K562 (cell line): ENCODE results near the gene C2orf81. TPM values are rescaled to one million over a fixed set of nuclear protein-coding genes. Genes with fewer than 3 reads are reported as not detected.

Experiments
- CHD1 ChIP-seq: fragments of 200-600 bp; sonication (generic); IDR thresholded peaks from one replicate; pipeline ENCODE4 v1.6.1; 2012; ENCODE audit warnings: mild to moderate bottlenecking, moderate library complexity, low read length, inconsistent platforms
- DIDO1 ChIP-seq: fragments of 450-650 bp; IDR thresholded peaks from 2 replicates; pipeline ENCODE4 v1.6.1; 2016; ENCODE audit warnings: low read depth, missing biosample characterization, missing genetic modification characterization
- EGR1 ChIP-seq: fragments of 450-650 bp; conservative IDR thresholded peaks from 2 replicates; pipeline ENCODE4 v1.6.1; 2017; ENCODE audit warnings: mild to moderate bottlenecking
- EP400 ChIP-seq: fragments of 450-650 bp; IDR thresholded peaks from 2 replicates; pipeline ENCODE4 v1.6.1; 2017; ENCODE audit warnings: antibody characterized with exemption, mild to moderate bottlenecking, moderate library complexity
- ESRRA ChIP-seq: fragments of 450-650 bp; IDR thresholded peaks from 2 replicates; pipeline ENCODE4 v1.6.1; 2014; ENCODE audit warnings: low read depth, mild to moderate bottlenecking, moderate library complexity, borderline replicate concordance
- EWSR1 ChIP-seq: fragments of 450-650 bp; IDR thresholded peaks from 2 replicates; pipeline ENCODE4 v1.6.1; 2018; ENCODE audit warnings: borderline replicate concordance, mild to moderate bottlenecking, low read depth, moderate library complexity; ENCODE audit not compliant: partially characterized antibody
- FOXP1 ChIP-seq: sonication (generic); formaldehyde crosslinking; IDR thresholded peaks from 2 replicates; pipeline ENCODE4 v1.8.0; 2022; ENCODE audit warnings: mild to moderate bottlenecking, missing genetic modification reagents
- HDAC8 ChIP-seq: fragments of 450-650 bp; IDR thresholded peaks from 2 replicates; pipeline ENCODE4 v1.6.1; 2016; ENCODE audit warnings: mild to moderate bottlenecking, missing genetic modification characterization, moderate library complexity, missing compliant biosample characterization
- HLTF ChIP-seq: fragments of 450-650 bp; IDR thresholded peaks from 2 replicates; pipeline ENCODE4 v1.6.1; 2016
- HNRNPL ChIP-seq: fragments of 200-400 bp; formaldehyde crosslinking; IDR thresholded peaks from 2 replicates; pipeline ENCODE4 v1.6.1; 2017; ENCODE audit warnings: low read depth, mild to moderate bottlenecking, low read length
- KLF13 ChIP-seq: fragments of 450-650 bp; IDR thresholded peaks from 2 replicates; pipeline ENCODE4 v1.6.1; 2016; ENCODE audit warnings: missing genetic modification characterization, low read depth, mild to moderate bottlenecking, missing compliant biosample characterization, moderate library complexity, borderline replicate concordance
- NCOA6 ChIP-seq: fragments of 450-650 bp; IDR thresholded peaks from 2 replicates; pipeline ENCODE4 v1.6.1; 2017; ENCODE audit warnings: mild to moderate bottlenecking
- NR2C1 ChIP-seq, 2 experiments: fragments of 450-650 bp; IDR thresholded peaks; 2 replicates each; pipeline ENCODE4 v1.6.1; 2017; ENCODE audit warnings: mild to moderate bottlenecking in 2 of 2, antibody characterized with exemption in 1 of 2, inconsistent platforms in 1 of 2, missing compliant biosample characterization in 1 of 2, missing genetic modification characterization in 1 of 2
- SMAD4 ChIP-seq: fragments of 250-450 bp; sonication (Bioruptor Pico); conservative IDR thresholded peaks from 2 replicates; pipeline ENCODE4 v1.8.0; 2021; ENCODE audit warnings: inconsistent platforms, mild to moderate bottlenecking, moderate library complexity
- ZBTB8A ChIP-seq: fragments of 450-650 bp; IDR thresholded peaks from 2 replicates; pipeline ENCODE4 v1.6.1; 2018; ENCODE audit warnings: mild to moderate bottlenecking, moderate library complexity; ENCODE audit not compliant: partially characterized antibody
- ZNF79 ChIP-seq: fragments of 250-450 bp; sonication (Bioruptor Pico); IDR thresholded peaks from 2 replicates; pipeline ENCODE4 v1.4.0; 2020; ENCODE audit warnings: low read depth, mild to moderate bottlenecking, moderate library complexity
- polyA plus RNA-seq, 8 experiments: library from polyadenylated mRNA; depleted of rRNA in 4 of 8; stranded (reverse) in 5 of 8; unstranded in 3 of 8; fragments of >200 nt; fragmentation: Nextera tagmentation in 2 of 8; fragmentation: Illumina TruSeq in 1 of 8; extraction: Ambion mirVana in 2 of 8; extraction: Trizol in 1 of 8; gene quantifications; 2 replicates each; pipeline versions ENCODE4 v1.2.1 to v1.2.3, GENCODE V29; 2011 to 2014; ENCODE audit warnings: inconsistent platforms in 1 of 8, missing spikeins in 1 of 8
- total RNA-seq, 7 experiments: library from RNA; depleted of rRNA in 6 of 7; stranded (reverse); fragments of >200 nt in 6 of 7; fragmentation: Illumina TruSeq in 2 of 7; extraction: Trizol in 2 of 7; gene quantifications; 2 replicates each; pipeline versions ENCODE4 v1.2.1 to v1.2.3, GENCODE V29; 2011 to 2021; ENCODE audit warnings: low replicate concordance in 1 of 7
- TF ChIP-seq, protein P1 (sequence below): fragments of 250-450 bp; sonication (Bioruptor Pico); IDR thresholded peaks from 2 replicates; pipeline ENCODE4 v1.9.0; 2021; ENCODE audit warnings: mild to moderate bottlenecking, inconsistent platforms
- TF ChIP-seq, protein P2 (sequence below): IDR thresholded peaks from 3 replicates; pipeline ENCODE4 v1.6.1; 2011; ENCODE audit warnings: borderline replicate concordance, mild to moderate bottlenecking; ENCODE audit not compliant: insufficient read length, insufficient read depth
- TF ChIP-seq, protein P3 (sequence below): IDR thresholded peaks from 2 replicates; pipeline ENCODE4 v1.6.1; 2014; ENCODE audit warnings: antibody characterized with exemption
- TF ChIP-seq, protein P4 (sequence below): fragments of 250-450 bp; sonication (Bioruptor Pico); IDR thresholded peaks from 2 replicates; pipeline ENCODE4 v1.5.0; 2022; ENCODE audit warnings: mild to moderate bottlenecking

The C2orf81 gene
- total and polyA plus RNA-seq, 9 of the 15 experiments (the other 6 are each of a cell fraction or from before 2014, with no cell fraction given), result 0.06 TPM; not detected in 8

DNA sequence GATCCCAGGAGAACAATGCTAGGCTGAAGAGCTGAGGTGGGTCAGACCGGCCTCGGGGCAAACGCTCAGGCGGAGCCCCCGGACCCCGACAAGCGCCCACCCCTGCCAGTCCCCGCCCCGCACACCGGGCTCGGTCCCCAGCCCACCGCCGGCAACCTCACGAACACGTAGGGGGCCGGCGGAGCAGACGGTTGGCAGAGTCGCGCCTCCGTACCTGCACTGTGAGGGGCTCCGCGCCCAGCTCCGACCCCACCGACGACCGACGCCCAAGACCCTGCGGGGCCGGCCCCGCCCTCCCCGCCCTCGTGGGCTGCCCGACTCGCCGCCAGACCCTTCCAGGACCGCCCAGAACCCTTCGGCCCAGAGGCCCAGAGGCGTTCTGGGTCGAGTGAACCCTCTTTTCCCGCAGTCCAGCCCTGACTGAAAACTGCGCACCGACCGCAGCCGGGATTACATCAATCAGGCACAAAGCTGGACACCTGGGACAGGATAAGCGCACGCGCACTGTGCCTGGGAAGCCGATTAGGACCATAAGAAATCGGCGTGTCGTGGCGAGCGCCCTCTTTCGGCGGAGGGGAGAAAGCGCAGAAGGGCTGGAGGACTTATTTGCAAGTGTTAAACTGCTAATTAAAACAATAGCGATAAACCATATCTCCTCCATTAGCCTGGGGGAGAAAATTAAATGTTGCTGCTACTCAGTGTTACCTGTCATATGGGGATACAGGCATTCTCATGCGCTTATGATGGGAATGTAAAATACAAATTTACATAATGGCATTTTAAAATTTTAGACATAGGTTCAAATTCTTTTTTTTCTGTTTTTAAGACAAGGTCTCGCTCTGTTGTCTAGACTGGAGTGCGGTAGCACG, 29.6 kb downstream of the C2orf81 start (continued):
- 0 out of 2 replicates have a peak, but pooled peaks have one; percentile 31 for TF ChIP-seq EGR1
- no peak for TF ChIP-seq HLTF
- no peak for TF ChIP-seq ZNF79 (CRISPR knock-in tag)
- TF ChIP-seq, protein P1, sequence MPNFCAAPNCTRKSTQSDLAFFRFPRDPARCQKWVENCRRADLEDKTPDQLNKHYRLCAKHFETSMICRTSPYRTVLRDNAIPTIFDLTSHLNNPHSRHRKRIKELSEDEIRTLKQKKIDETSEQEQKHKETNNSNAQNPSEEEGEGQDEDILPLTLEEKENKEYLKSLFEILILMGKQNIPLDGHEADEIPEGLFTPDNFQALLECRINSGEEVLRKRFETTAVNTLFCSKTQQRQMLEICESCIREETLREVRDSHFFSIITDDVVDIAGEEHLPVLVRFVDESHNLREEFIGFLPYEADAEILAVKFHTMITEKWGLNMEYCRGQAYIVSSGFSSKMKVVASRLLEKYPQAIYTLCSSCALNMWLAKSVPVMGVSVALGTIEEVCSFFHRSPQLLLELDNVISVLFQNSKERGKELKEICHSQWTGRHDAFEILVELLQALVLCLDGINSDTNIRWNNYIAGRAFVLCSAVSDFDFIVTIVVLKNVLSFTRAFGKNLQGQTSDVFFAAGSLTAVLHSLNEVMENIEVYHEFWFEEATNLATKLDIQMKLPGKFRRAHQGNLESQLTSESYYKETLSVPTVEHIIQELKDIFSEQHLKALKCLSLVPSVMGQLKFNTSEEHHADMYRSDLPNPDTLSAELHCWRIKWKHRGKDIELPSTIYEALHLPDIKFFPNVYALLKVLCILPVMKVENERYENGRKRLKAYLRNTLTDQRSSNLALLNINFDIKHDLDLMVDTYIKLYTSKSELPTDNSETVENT, result peak; percentile 14; the same call in 1 of the 2 replicates
- TF ChIP-seq CHD1, result no peak
- no peak for TF ChIP-seq HNRNPL
- TF ChIP-seq, protein P2, sequence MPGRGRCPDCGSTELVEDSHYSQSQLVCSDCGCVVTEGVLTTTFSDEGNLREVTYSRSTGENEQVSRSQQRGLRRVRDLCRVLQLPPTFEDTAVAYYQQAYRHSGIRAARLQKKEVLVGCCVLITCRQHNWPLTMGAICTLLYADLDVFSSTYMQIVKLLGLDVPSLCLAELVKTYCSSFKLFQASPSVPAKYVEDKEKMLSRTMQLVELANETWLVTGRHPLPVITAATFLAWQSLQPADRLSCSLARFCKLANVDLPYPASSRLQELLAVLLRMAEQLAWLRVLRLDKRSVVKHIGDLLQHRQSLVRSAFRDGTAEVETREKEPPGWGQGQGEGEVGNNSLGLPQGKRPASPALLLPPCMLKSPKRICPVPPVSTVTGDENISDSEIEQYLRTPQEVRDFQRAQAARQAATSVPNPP, result no peak
- TF ChIP-seq NR2C1 (IDR thresholded peaks at IDR 0.05), result no peak
- TF ChIP-seq NR2C1 (tag; IDR thresholded peaks at IDR 0.05), result no peak
- no peak for TF ChIP-seq HDAC8 (tag)
- peak; percentile 39 for TF ChIP-seq NCOA6
- no peak for TF ChIP-seq ZBTB8A
- TF ChIP-seq KLF13, result peak; percentile 58; the same call in 1 of the 2 replicates
- peak; percentile 58; the same call in 1 of the 2 replicates for TF ChIP-seq DIDO1
- TF ChIP-seq ESRRA, result peak; percentile 31; the same call in 1 of the 2 replicates
- no peak; the same call in 1 of the 2 replicates for TF ChIP-seq SMAD4 (CRISPR knock-in tag)
- TF ChIP-seq EWSR1, result no peak
- TF ChIP-seq FOXP1 (CRISPR knock-in tag), result no peak
- peak; percentile 58 for TF ChIP-seq EP400
- TF ChIP-seq, protein P3, sequence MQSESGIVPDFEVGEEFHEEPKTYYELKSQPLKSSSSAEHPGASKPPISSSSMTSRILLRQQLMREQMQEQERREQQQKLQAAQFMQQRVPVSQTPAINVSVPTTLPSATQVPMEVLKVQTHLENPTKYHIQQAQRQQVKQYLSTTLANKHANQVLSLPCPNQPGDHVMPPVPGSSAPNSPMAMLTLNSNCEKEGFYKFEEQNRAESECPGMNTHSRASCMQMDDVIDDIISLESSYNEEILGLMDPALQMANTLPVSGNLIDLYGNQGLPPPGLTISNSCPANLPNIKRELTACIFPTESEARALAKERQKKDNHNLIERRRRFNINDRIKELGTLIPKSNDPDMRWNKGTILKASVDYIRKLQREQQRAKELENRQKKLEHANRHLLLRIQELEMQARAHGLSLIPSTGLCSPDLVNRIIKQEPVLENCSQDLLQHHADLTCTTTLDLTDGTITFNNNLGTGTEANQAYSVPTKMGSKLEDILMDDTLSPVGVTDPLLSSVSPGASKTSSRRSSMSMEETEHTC, result no peak
- TF ChIP-seq, protein P4, sequence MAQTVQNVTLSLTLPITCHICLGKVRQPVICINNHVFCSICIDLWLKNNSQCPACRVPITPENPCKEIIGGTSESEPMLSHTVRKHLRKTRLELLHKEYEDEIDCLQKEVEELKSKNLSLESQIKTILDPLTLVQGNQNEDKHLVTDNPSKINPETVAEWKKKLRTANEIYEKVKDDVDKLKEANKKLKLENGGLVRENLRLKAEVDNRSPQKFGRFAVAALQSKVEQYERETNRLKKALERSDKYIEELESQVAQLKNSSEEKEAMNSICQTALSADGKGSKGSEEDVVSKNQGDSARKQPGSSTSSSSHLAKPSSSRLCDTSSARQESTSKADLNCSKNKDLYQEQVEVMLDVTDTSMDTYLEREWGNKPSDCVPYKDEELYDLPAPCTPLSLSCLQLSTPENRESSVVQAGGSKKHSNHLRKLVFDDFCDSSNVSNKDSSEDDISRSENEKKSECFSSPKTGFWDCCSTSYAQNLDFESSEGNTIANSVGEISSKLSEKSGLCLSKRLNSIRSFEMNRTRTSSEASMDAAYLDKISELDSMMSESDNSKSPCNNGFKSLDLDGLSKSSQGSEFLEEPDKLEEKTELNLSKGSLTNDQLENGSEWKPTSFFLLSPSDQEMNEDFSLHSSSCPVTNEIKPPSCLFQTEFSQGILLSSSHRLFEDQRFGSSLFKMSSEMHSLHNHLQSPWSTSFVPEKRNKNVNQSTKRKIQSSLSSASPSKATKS (CRISPR knock-in tag), result no peak
